HepG2 (cell line): ENCODE measurements around the gene DPY19L3. TPM values are rescaled to one million over a fixed set of nuclear protein-coding genes. Genes with fewer than 3 reads are reported as not detected.

Experiments
- ARHGAP35 ChIP-seq: sonication (generic); formaldehyde crosslinking; IDR thresholded peaks from 2 replicates; pipeline ENCODE4 v1.9.0; 2022; ENCODE audit warnings: mild to moderate bottlenecking, inconsistent platforms, moderate library complexity, missing genetic modification reagents, borderline replicate concordance
- BRCA1 ChIP-seq: sonication (generic); formaldehyde crosslinking; IDR thresholded peaks from 2 replicates; pipeline ENCODE4 v1.4.0; 2020; ENCODE audit warnings: missing genetic modification reagents
- CAMTA2 ChIP-seq: sonication (generic); formaldehyde crosslinking; IDR thresholded peaks from 2 replicates; pipeline ENCODE4 v1.4.0; 2020; ENCODE audit warnings: mild to moderate bottlenecking, missing genetic modification reagents, borderline replicate concordance
- ETV5 ChIP-seq: IDR thresholded peaks from 2 replicates; pipeline ENCODE4 v1.6.1; 2018; ENCODE audit warnings: missing biosample characterization, missing genetic modification reagents, inconsistent platforms, borderline replicate concordance
- GATAD1 ChIP-seq: IDR thresholded peaks from 2 replicates; pipeline ENCODE4 v1.6.1; 2016; ENCODE audit warnings: missing genetic modification reagents, missing compliant biosample characterization
- NBN ChIP-seq: fragments of 450-650 bp; conservative IDR thresholded peaks from 2 replicates; pipeline ENCODE4 v1.6.1; 2017
- NCOR1 ChIP-seq: fragments of 200-600 bp; sonication (generic); IDR thresholded peaks from 2 replicates; pipeline ENCODE4 v1.7.0; 2017; ENCODE audit warnings: antibody characterized with exemption, low read length, borderline replicate concordance
- NR3C1 ChIP-seq: sonication (generic); formaldehyde crosslinking; IDR thresholded peaks from 2 replicates; pipeline ENCODE4 v1.4.0; 2020; ENCODE audit warnings: missing genetic modification reagents
- SOX13 ChIP-seq, 3 experiments: fragments of 450-650 bp in 1 of 3; sonication (generic) in 1 of 3; formaldehyde crosslinking in 1 of 3; IDR thresholded peaks in 2 of 3; conservative IDR thresholded peaks in 1 of 3; 2 replicates each; pipeline versions ENCODE4 v1.5.0 to v1.6.1; 2016 to 2020; ENCODE audit warnings: antibody characterized with exemption in 1 of 3, mild to moderate bottlenecking in 1 of 3, missing compliant biosample characterization in 1 of 3, missing genetic modification reagents in 1 of 3, moderate library complexity in 1 of 3
- ZBTB20 ChIP-seq: sonication (generic); formaldehyde crosslinking; IDR thresholded peaks from 2 replicates; pipeline ENCODE4 v1.8.1; 2023; ENCODE audit warnings: missing genetic modification reagents, low read depth, mild to moderate bottlenecking, borderline replicate concordance
- ZMYM3 ChIP-seq: sonication (generic); formaldehyde crosslinking; IDR thresholded peaks from 2 replicates; pipeline ENCODE4 v1.5.1; 2020; ENCODE audit warnings: mild to moderate bottlenecking, missing genetic modification reagents
- ZNF296 ChIP-seq: sonication (generic); formaldehyde crosslinking; conservative IDR thresholded peaks from 2 replicates; pipeline ENCODE4 v1.5.0; 2020; ENCODE audit warnings: mild to moderate bottlenecking, missing genetic modification reagents
- ZNF382 ChIP-seq: sonication (generic); formaldehyde crosslinking; IDR thresholded peaks from 2 replicates; pipeline ENCODE4 v1.5.0; 2020; ENCODE audit warnings: missing genetic modification reagents, mild to moderate bottlenecking, borderline replicate concordance
- ZNF598 ChIP-seq: sonication (generic); formaldehyde crosslinking; IDR thresholded peaks from 2 replicates; pipeline ENCODE4 v1.5.1; 2020; ENCODE audit warnings: mild to moderate bottlenecking, missing genetic modification reagents, borderline replicate concordance
- ZNF614 ChIP-seq: IDR thresholded peaks from 2 replicates; pipeline ENCODE4 v1.6.1; 2018; ENCODE audit warnings: missing biosample characterization, missing genetic modification reagents, inconsistent platforms, borderline replicate concordance
- ZNF615 ChIP-seq: sonication (generic); formaldehyde crosslinking; IDR thresholded peaks from 2 replicates; pipeline ENCODE4 v1.5.0; 2020; ENCODE audit warnings: mild to moderate bottlenecking, missing genetic modification reagents, borderline replicate concordance
- ZNF772 ChIP-seq: sonication (generic); formaldehyde crosslinking; IDR thresholded peaks from 2 replicates; pipeline ENCODE4 v1.5.0; 2020; ENCODE audit warnings: mild to moderate bottlenecking, missing genetic modification reagents
- ZSCAN25 ChIP-seq: sonication (generic); formaldehyde crosslinking; IDR thresholded peaks from 2 replicates; pipeline ENCODE4 v1.8.0; 2022; ENCODE audit warnings: mild to moderate bottlenecking, missing genetic modification reagents
- polyA plus RNA-seq, 8 experiments: library from polyadenylated mRNA; depleted of rRNA in 3 of 8; stranded (reverse) in 7 of 8; unstranded in 1 of 8; fragments of >200 nt; fragmentation: Illumina TruSeq in 4 of 8; extraction: Trizol in 4 of 8; gene quantifications; 2 replicates each; pipeline versions ENCODE4 v1.2.1 to v1.2.3, GENCODE V29; 2011 to 2016; ENCODE audit warnings: low read depth in 4 of 8, missing spikeins in 1 of 8, mixed read lengths in 1 of 8; ENCODE audit not compliant: insufficient read depth in 1 of 8
- total RNA-seq, 5 experiments: library from RNA; depleted of rRNA; stranded (reverse); fragments of >200 nt; fragmentation: Illumina TruSeq; extraction: Trizol; gene quantifications; 2 replicates each; pipeline ENCODE4 v1.2.3, GENCODE V29; 2016; ENCODE audit warnings: low read depth in 1 of 5
- TF ChIP-seq, protein P1 (sequence below): sonication (generic); IDR thresholded peaks from 2 replicates; pipeline ENCODE4 v1.6.1; 2016; ENCODE audit warnings: low read depth, borderline replicate concordance
- TF ChIP-seq, protein P2 (sequence below): sonication (generic); formaldehyde crosslinking; IDR thresholded peaks from 2 replicates; pipeline ENCODE4 v1.4.0; 2020; ENCODE audit warnings: missing genetic modification reagents
- TF ChIP-seq, protein P3 (sequence below): sonication (generic); formaldehyde crosslinking; IDR thresholded peaks from 2 replicates; pipeline ENCODE4 v1.4.0; 2020; ENCODE audit warnings: missing genetic modification reagents

Gene DPY19L3
- total and polyA plus RNA-seq, 2 of the 13 experiments (the other 11 are each of a cell fraction or from before 2014, with no cell fraction given) = 21.6 to 25.2 TPM

DNA sequence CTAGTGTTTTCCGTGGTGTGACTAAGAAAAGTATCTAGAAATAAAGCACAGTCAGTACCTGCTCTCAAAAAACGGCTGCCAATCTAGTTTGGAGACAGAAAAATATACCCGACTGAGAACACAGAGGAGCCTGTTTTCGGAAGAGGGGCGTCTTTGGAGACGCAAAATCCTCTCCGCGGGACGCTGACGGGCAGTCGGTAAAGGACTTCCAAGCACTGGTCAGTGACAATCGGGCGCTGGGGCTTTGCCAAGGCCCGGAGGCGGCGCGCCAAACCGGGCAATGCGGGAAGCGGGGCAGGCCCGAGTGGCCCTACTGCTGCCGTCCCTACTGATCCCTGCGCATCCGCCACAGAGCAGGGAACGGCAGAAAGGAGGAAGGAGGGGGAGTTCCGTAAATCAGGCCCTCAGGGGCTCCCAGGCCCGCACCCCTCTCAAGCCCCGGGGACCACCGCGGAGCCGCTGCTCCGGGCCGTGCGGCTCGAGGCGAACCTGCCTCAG is 588 bp upstream of the DPY19L3 start (continued):
- TF ChIP-seq NR3C1 (no peak), NBN (no peak), ETV5 (CRISPR knock-in tag) (no peak), ZNF382 (CRISPR knock-in tag) (no peak), ZNF772 (CRISPR knock-in tag) (0 out of 2 replicates have a peak, but pooled peaks have one; percentile 8), ZMYM3 (CRISPR knock-in tag) (no peak), CAMTA2 (CRISPR knock-in tag) (peak; percentile 58; the same call in 1 of the 2 replicates), ZSCAN25 (CRISPR knock-in tag) (no peak), SOX13 (IDR thresholded peaks at IDR 0.05) (no peak), SOX13 (CRISPR knock-in tag; conservative IDR thresholded peaks at IDR 0.05 in 1 of 2, IDR thresholded peaks at IDR 0.05 in 1 of 2) (no peak), ZNF614 (no peak), GATAD1 (no peak), ARHGAP35 (CRISPR knock-in tag) (no peak), NCOR1 (no peak), ZNF615 (CRISPR knock-in tag) (no peak), ZNF296 (CRISPR knock-in tag) (no peak), BRCA1 (CRISPR knock-in tag) (no peak), ZBTB20 (CRISPR knock-in tag) (peak; percentile 38; the same call in 1 of the 2 replicates), ZNF598 (CRISPR knock-in tag) (no peak)
- TF ChIP-seq, protein P1, sequence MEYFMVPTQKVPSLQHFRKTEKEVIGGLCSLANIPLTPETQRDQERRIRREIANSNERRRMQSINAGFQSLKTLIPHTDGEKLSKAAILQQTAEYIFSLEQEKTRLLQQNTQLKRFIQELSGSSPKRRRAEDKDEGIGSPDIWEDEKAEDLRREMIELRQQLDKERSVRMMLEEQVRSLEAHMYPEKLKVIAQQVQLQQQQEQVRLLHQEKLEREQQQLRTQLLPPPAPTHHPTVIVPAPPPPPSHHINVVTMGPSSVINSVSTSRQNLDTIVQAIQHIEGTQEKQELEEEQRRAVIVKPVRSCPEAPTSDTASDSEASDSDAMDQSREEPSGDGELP = no peak
- TF ChIP-seq, protein P2, sequence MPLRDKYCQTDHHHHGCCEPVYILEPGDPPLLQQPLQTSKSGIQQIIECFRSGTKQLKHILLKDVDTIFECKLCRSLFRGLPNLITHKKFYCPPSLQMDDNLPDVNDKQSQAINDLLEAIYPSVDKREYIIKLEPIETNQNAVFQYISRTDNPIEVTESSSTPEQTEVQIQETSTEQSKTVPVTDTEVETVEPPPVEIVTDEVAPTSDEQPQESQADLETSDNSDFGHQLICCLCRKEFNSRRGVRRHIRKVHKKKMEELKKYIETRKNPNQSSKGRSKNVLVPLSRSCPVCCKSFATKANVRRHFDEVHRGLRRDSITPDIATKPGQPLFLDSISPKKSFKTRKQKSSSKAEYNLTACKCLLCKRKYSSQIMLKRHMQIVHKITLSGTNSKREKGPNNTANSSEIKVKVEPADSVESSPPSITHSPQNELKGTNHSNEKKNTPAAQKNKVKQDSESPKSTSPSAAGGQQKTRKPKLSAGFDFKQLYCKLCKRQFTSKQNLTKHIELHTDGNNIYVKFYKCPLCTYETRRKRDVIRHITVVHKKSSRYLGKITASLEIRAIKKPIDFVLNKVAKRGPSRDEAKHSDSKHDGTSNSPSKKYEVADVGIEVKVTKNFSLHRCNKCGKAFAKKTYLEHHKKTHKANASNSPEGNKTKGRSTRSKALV (CRISPR knock-in tag) = no peak; the same call in 1 of the 2 replicates
- TF ChIP-seq, protein P3, sequence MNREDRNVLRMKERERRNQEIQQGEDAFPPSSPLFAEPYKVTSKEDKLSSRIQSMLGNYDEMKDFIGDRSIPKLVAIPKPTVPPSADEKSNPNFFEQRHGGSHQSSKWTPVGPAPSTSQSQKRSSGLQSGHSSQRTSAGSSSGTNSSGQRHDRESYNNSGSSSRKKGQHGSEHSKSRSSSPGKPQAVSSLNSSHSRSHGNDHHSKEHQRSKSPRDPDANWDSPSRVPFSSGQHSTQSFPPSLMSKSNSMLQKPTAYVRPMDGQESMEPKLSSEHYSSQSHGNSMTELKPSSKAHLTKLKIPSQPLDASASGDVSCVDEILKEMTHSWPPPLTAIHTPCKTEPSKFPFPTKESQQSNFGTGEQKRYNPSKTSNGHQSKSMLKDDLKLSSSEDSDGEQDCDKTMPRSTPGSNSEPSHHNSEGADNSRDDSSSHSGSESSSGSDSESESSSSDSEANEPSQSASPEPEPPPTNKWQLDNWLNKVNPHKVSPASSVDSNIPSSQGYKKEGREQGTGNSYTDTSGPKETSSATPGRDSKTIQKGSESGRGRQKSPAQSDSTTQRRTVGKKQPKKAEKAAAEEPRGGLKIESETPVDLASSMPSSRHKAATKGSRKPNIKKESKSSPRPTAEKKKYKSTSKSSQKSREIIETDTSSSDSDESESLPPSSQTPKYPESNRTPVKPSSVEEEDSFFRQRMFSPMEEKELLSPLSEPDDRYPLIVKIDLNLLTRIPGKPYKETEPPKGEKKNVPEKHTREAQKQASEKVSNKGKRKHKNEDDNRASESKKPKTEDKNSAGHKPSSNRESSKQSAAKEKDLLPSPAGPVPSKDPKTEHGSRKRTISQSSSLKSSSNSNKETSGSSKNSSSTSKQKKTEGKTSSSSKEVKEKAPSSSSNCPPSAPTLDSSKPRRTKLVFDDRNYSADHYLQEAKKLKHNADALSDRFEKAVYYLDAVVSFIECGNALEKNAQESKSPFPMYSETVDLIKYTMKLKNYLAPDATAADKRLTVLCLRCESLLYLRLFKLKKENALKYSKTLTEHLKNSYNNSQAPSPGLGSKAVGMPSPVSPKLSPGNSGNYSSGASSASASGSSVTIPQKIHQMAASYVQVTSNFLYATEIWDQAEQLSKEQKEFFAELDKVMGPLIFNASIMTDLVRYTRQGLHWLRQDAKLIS (CRISPR knock-in tag) = no peak
